ENCODE measurements around the gene AHSG.

DNA sequence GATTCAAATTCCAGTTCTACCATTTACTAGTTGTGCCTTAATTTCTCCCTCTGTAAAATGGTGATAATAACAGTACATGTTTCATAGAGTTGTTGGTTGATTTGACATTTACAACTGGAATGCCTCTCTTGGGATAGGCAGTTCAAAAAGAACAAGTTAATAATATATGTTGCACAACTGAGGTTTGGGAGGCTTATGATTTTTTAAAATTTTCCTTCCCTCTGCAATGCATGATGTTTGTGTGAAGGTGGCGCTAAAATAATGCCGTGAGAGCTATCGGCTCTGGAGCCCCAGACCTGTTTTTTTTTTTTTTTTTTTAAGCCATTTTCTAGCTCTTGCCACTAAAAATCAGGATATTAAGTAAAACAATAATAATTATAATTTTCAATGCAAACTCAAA, 23.7 kb upstream of the AHSG start:
- TF ChIP-seq CTCF (IDR thresholded peaks at IDR 0.05) (no peak), POLR2A (IDR thresholded peaks at IDR 0.05) (no peak)
